AG04449 (cell line): ENCODE data around the gene HNRNPK.

Experiments used
- CTCF ChIA-PET: fragments of 350-600 bp; formaldehyde crosslinking; extraction: SDS; loops from one replicate; lab custom pipeline; 2021; ENCODE audit warnings: antibody characterized with exemption; lab: Yijun Ruan, JAX
- POLR2A ChIA-PET: fragments of 400-600, 350-600 bp; formaldehyde crosslinking; extraction: SDS; loops from one replicate; lab custom pipeline; 2020; ENCODE audit warnings: antibody characterized with exemption, inconsistent platforms; lab: Yijun Ruan, JAX
- DNase-seq: peaks from one replicate; pipeline ENCODE4 v3.0.0-alpha.2; 2010; ENCODE audit warnings: low read depth, low spot score
- H3K4me3 ChIP-seq: 2 replicates; pipeline ENCODE4 v1.5.1; 2011; ENCODE audit warnings: low read depth, mild to moderate bottlenecking, control low read depth, low read length
- CTCF ChIP-seq: IDR thresholded peaks from one replicate; pipeline ENCODE4 v1.5.1; 2011; ENCODE audit warnings: mild to moderate bottlenecking, moderate library complexity, low read length, control low read depth, inconsistent platforms; ENCODE audit not compliant: insufficient read depth; ENCODE audit errors: missing control alignments

HNRNPK gene

GRCh38 chr9:83964973-83965349 lies 15.1 kb downstream of the HNRNPK start:
- no peak for TF ChIP-seq CTCF
- no peak overlapping the region for H3K4me3 ChIP-seq
- CTCF ChIA-PET, result interaction anchor here (1.1 to 2.9 kb wide), 4 partner anchors 15 to 350 kb away, joined by 3 to 16 read pairs (median 4); partner anchors contain the start of gene HNRNPK
- DNase-seq, result no peak
- POLR2A ChIA-PET, result interaction anchor here (1.2 to 1.4 kb wide), 2 partner anchors 13 to 15 kb away, joined by 4 to 7 read pairs; partner anchors contain the start of genes HNRNPK and RMI1

- no peak overlapping the region for H3K4me3 ChIP-seq
- ChIA-PET POLR2A (interaction anchor here (1.0 kb wide), 1 partner anchor 18 kb away, joined by 4 read pairs; the partner anchor contains the start of gene HNRNPK), CTCF (interaction anchor here (0.9 to 1.1 kb wide), 5 partner anchors 9 to 299 kb away, joined by 3 to 4 read pairs (median 3); partner anchors contain the start of gene RMI1)
- no peak for DNase-seq
- TF ChIP-seq CTCF, result no peak
Measured at GRCh38 chr9:83962165-83962564, 17.9 kb downstream of the HNRNPK start.

GRCh38 chr9:83960991-83961390 lies 19.0 kb downstream of the HNRNPK start:
- ChIA-PET POLR2A (no interaction called here), CTCF (interaction anchor here (1.0 to 1.7 kb wide), 2 partner anchors 17 to 300 kb away, joined by 5 to 6 read pairs; no protein-coding TSS in a partner anchor)
- no peak for TF ChIP-seq CTCF
- no peak for DNase-seq
- no peak overlapping the region for H3K4me3 ChIP-seq

- DNase-seq, result peak; percentile 40
- H3K4me3 ChIP-seq, result no peak overlapping the region
- TF ChIP-seq CTCF, result no peak
- ChIA-PET POLR2A (no interaction called here), CTCF (interaction anchor here (1.0 to 1.6 kb wide), 3 partner anchors 21 to 302 kb away, joined by 3 to 7 read pairs (median 4); partner anchors contain the start of genes HNRNPK and RMI1)
Measured at GRCh38 chr9:83959061-83959460, 21.0 kb downstream of the HNRNPK start.

GRCh38 chr9:83957248-83957513 lies 22.8 kb downstream of the HNRNPK start:
- TF ChIP-seq CTCF, result no peak
- DNase-seq, result no peak
- no peak overlapping the region; the same call in 1 of the 2 replicates for H3K4me3 ChIP-seq
- POLR2A ChIA-PET, result no interaction called here
- CTCF ChIA-PET, result interaction anchor here (1.0 to 1.1 kb wide), 2 partner anchors 10 to 304 kb away, joined by 3 to 4 read pairs; no protein-coding TSS in a partner anchor

- DNase-seq, result no peak
- CTCF ChIA-PET, result interaction anchor here (1.0 to 1.1 kb wide), 2 partner anchors 10 to 304 kb away, joined by 3 to 4 read pairs; no protein-coding TSS in a partner anchor
- POLR2A ChIA-PET, result no interaction called here
- peak overlapping the region; percentile 60 for H3K4me3 ChIP-seq
- TF ChIP-seq CTCF, result no peak
Measured at GRCh38 chr9:83956436-83957247, 23.4 kb downstream of the HNRNPK start.
